GM04503 (cell line): ENCODE results near the gene ZNF808.
"Not testable (repeated sequence)": the region's sequence is repeated elsewhere in the genome, so short reads cannot be mapped to it uniquely, and the experiment has no call there.

Experiments used
- DNase-seq: peaks from one replicate; pipeline ENCODE4 v3.0.0-alpha.2; 2012; ENCODE audit warnings: low read depth

The ZNF808 gene

GRCh38 chr19:52593441-52593840 lies 66.0 kb downstream of the ZNF808 start:
- DNase-seq = not testable (repeated sequence)

- no peak for DNase-seq
Measured at GRCh38 chr19:52599241-52599640, 71.8 kb downstream of the ZNF808 start.

- no peak for DNase-seq
Measured at GRCh38 chr19:52600639-52601024, 73.2 kb downstream of the ZNF808 start.

DNA sequence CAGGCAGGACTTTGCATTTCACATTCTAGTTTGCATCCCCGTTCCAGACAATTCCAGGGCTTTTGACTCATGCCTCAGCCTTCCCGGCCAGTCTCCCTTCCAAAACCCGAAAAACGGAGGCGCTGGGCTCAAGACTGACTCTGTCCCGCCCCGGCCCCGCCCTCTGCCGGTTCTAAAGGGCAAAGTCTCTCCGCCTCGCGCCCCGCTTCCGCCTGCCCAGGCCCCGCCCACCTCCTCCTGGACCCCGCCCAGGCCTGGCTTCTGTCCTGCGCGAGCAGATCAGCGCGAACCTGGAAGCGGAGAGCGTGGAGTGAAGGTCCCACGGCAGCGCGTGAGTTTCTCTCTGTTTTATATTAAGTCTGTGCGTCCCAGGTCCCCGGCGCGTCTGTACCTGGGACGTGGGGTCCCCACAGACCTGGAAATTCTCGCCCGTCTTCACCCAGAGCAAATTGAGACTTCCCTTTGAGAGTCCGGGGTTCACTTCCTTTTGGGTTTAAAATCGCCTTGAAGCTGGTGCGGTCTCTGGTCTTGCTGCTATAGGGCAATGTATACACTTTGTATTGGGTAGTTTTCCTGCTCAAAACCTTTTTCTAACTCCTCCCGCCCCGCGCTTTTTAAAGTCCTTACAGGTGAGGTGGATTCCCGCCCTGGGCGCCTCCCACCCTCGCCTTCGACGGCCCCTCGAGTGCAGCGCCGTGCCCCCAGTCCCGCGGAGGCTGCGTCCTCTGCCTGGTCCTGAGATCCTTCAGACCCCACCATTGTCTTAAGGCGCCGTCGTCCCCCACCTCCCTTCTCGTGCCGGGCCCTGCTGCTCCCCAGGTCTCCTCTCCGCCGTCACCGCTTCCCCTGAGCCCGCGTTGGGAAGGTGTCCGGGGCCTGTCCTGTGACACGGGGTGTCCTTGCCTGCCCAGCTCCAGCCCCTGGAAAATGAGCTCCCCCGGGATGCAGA lies 73.8 kb downstream of the ZNF808 start:
- peak; percentile 54 for DNase-seq

- not testable (repeated sequence) for DNase-seq
Measured at GRCh38 chr19:52601974-52602366, 74.5 kb downstream of the ZNF808 start.

DNA sequence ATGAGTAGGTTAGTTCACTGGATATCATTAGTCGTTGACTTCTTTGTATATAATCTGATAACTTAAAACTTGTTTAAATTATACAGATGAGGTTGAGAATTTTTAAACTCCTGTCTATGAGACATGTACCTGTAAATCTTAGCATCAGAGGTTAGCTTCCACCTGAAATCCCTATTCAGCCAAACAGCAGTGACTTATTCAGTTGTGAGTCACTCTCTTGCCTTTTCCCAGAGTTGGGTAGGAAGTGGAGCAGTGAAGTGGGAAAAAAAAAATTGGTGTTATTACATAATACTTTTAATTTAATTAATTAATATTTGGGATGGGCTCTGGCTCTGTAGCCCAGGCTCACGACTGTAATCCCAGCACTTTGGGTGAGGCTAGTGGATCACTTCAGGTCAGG lies 75.5 kb downstream of the ZNF808 start:
- DNase-seq = no peak

DNA sequence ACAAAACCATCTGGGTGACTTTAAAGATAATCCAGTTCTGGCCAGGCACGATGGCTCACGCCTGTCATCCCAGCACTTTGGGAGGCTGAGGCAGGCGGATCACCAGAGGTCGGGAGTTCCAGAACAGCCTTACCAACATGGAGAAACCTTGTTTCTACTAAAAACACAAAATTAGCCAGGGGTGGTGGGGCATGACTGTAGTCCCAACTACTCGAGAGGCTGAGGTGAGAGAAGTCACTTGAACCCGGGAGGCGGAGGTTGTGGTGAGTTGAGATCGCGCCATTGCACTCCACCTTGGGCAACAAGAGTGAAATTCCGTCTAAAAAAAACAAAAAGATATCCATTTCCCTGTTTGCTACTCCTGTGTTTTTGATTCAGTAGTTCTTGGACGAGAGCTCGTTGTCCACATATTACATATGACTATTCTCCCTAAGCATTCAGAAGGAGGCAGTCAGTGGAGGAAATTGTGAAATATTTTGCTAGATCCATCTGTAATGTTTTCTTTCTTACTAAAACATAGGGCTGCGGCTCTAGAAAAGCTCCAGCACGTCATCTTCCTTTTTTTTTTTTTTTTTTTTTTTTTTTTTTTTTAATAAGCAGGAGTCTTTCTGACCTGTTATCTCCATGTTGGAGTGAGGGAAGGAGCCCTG lies 76.2 kb downstream of the ZNF808 start:
- peak; percentile 45 for DNase-seq
